Measurements from ENCODE around the gene GPRC5A. TPM values are rescaled to one million over a fixed set of nuclear protein-coding genes. Genes with fewer than 3 reads are reported as not detected.

Gene GPRC5A
- total RNA-seq, 1 donor from 2014 or later, result 26.8 TPM

DNA sequence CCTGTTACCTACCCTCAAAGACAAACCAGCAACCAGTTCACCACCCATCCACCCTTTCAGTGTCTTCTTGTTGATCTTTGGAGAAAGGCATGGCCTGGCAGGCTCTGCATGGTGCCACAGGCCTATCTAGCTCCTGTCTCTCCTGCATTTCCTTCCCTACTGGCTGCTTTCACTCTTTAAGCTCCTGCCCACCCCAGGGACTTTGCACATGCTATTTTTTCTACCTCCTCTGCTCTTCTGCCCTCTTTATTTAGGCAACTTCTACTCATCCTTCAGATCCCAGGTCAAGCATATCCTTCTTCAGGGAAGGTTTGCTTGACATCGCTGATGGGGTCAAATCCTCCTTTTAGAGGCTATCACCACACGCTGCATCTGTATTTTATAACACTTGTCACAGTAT, 27.1 kb upstream of the GPRC5A start:
- intact Hi-C loops (cut with DNase I), result no loop called here
- H3K36me3 ChIP-seq, result no peaks in the 10 kb centered on the region
- no peak overlapping the region for H3K4me3 ChIP-seq
- TF ChIP-seq POLR2A (IDR thresholded peaks at IDR 0.05), result no peak
- TF ChIP-seq POLR2AphosphoS5 (IDR thresholded peaks at IDR 0.05; ENCODE audit: insufficient read depth in 1 of 2, low read depth in 1 of 2), result no peak
- TF ChIP-seq, protein P1, sequence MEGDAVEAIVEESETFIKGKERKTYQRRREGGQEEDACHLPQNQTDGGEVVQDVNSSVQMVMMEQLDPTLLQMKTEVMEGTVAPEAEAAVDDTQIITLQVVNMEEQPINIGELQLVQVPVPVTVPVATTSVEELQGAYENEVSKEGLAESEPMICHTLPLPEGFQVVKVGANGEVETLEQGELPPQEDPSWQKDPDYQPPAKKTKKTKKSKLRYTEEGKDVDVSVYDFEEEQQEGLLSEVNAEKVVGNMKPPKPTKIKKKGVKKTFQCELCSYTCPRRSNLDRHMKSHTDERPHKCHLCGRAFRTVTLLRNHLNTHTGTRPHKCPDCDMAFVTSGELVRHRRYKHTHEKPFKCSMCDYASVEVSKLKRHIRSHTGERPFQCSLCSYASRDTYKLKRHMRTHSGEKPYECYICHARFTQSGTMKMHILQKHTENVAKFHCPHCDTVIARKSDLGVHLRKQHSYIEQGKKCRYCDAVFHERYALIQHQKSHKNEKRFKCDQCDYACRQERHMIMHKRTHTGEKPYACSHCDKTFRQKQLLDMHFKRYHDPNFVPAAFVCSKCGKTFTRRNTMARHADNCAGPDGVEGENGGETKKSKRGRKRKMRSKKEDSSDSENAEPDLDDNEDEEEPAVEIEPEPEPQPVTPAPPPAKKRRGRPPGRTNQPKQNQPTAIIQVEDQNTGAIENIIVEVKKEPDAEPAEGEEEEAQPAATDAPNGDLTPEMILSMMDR (IDR thresholded peaks at IDR 0.05), result no peak
- H3K9me3 ChIP-seq, result no peaks in the 10 kb centered on the region
- DNase-seq (ENCODE audit: extremely low spot score in 2 of 2), result no peak
- H3K4me1 ChIP-seq, result no peaks in the 10 kb centered on the region
- no peak overlapping the region for H3K27ac ChIP-seq
- H3K27me3 ChIP-seq, result no peaks in the 10 kb centered on the region

DNA sequence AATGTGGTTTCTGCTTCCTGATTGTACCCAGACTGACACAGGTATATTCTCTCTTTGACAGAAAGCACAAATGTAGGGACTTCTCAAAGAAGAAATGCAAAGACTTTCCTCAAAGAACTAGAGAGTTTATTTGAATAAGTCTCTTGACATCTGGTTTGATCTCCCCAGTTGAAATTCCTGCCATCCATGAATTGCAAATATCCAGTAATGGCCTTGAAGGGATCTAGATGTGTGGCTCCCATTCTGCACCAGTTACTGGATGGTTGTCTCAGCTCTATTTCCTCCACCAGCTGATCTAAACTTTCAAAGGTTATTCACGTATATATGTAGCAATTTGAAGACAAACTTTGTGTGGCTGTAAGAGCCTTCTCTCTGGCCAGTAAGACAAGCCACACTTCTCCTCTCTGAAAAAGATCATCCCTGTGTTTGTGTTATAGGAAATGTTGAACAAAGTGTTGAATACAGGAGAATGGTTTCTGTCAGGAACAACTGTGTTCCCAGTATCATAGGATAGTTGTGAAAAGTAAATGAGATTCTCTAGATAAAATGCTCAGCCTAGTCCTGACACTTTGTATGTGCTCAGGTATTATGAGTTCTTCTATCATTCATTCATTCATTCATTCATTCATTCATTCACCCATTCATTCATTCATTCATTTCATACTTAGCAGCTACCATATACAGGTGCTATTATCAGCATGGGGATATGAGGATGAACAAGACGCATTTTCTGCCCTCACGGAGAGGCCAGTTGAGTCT, 22.7 kb upstream of the GPRC5A start:
- no peak for TF ChIP-seq POLR2A (IDR thresholded peaks at IDR 0.05)
- TF ChIP-seq, protein P1 (IDR thresholded peaks at IDR 0.05), result no peak
- TF ChIP-seq POLR2AphosphoS5 (IDR thresholded peaks at IDR 0.05; ENCODE audit: insufficient read depth in 1 of 2, low read depth in 1 of 2), result no peak

DNA sequence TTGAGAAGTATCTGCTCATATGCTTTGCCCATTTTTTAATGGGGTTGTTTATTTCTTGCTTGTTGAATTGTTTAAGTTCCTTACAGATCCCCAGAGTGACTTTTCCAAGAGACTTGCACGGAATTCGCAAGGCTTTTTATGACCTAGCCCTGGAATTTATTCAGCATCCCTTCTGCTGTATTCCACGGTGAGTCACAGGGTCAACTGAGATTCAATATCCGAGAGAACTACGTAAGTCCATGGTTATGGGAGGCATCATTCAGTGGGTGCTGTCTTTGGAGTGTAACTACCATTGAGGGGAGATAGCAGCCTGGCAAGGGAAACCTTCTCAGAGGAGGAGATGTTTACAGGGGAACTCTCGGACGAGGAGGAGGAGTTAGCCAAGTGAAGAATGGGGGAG, 20.9 kb upstream of the GPRC5A start:
- H3K4me1 ChIP-seq, result peaks cover 11% of the 10 kb centered on the region
- H3K9me3 ChIP-seq, result no peaks in the 10 kb centered on the region
- intact Hi-C loops (cut with DNase I), result no loop called here
- DNase-seq (ENCODE audit: extremely low spot score in 2 of 2), result no peak
- H3K4me3 ChIP-seq, result no peak overlapping the region
- H3K36me3 ChIP-seq, result no peaks in the 10 kb centered on the region
- H3K27ac ChIP-seq, result no peak overlapping the region
- H3K27me3 ChIP-seq, result no peaks in the 10 kb centered on the region
- TF ChIP-seq POLR2AphosphoS5 (IDR thresholded peaks at IDR 0.05; ENCODE audit: insufficient read depth in 1 of 2, low read depth in 1 of 2) (no peak), POLR2A (IDR thresholded peaks at IDR 0.05) (no peak)
- TF ChIP-seq, protein P1 (IDR thresholded peaks at IDR 0.05), result no peak

More for the DNA sequence above, 22.7 kb upstream of the GPRC5A start:
- peaks cover 11% of the 10 kb centered on the region for H3K4me1 ChIP-seq
- intact Hi-C loops (cut with DNase I), result no loop called here
- no peak overlapping the region for H3K4me3 ChIP-seq
- DNase-seq (ENCODE audit: extremely low spot score in 2 of 2), result no peak
- H3K27ac ChIP-seq, result no peak overlapping the region
- no peaks in the 10 kb centered on the region for H3K27me3 ChIP-seq
- no peaks in the 10 kb centered on the region for H3K36me3 ChIP-seq
- no peaks in the 10 kb centered on the region for H3K9me3 ChIP-seq

DNA sequence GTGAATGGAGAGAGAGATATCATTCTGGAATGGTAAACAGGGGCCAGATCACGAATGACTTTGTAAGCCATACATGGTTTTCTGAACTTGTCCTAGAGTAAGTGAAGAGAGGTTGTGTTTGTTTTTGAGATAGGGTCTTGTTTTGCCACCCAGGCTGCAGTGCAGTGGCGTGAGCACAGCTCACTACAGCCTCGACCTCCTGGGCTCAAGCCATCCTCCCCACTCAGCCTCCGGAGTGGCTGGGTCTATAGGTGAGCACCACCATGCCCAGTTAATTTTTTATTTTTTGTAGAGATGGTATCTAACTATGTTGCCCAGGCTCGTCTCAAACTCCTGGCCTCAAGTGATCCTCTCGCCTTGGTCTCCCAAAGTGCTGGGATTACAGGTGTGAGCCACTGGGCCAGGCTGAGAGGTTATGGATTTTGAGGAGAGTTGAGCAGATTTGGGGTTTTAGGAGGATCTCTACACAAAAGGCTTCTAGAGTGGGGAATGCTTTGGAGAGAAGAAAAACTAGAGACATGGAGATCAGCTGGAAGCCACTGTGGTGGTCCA, 19.7 kb upstream of the GPRC5A start:
- H3K27ac ChIP-seq, result no peak overlapping the region
- no peaks in the 10 kb centered on the region for H3K27me3 ChIP-seq
- no peaks in the 10 kb centered on the region for H3K36me3 ChIP-seq
- no peaks in the 10 kb centered on the region for H3K9me3 ChIP-seq
- intact Hi-C loops (cut with DNase I), result no loop called here
- peaks cover 11% of the 10 kb centered on the region for H3K4me1 ChIP-seq
- no peak overlapping the region for H3K4me3 ChIP-seq
- no peak for DNase-seq (ENCODE audit: extremely low spot score in 2 of 2)
- TF ChIP-seq, protein P1 (IDR thresholded peaks at IDR 0.05), result no peak
- TF ChIP-seq POLR2A (IDR thresholded peaks at IDR 0.05), result no peak
- no peak for TF ChIP-seq POLR2AphosphoS5 (IDR thresholded peaks at IDR 0.05; ENCODE audit: insufficient read depth in 1 of 2, low read depth in 1 of 2)
